Adrenal gland (tissue), 12 donors: ENCODE results near the gene INPP4B. TPM values are rescaled to one million over a fixed set of nuclear protein-coding genes. Genes with fewer than 3 reads are reported as not detected.

Experiments used
- DNase-seq, 7 donors: peaks; one replicate each; pipeline ENCODE4 v3.0.0-alpha.2; 2019 to 2020
- H3K27ac ChIP-seq, 5 donors: fragments of 200-600 bp; sonication (generic) in 4 of 5; 1 replicate in 3 of 5; 2 replicates in 2 of 5; pipeline versions ENCODE4 v1.5.1 to v1.8.0; 2016 to 2020; ENCODE audit warnings: mild to moderate bottlenecking in 1 of 5
- H3K27me3 ChIP-seq: fragments of 200-600 bp; 2 replicates; pipeline ENCODE4 v1.8.0; 2021
- H3K36me3 ChIP-seq, 2 donors: fragments of 200-600 bp; replicated peaks in 1 of 2; 1 replicate in 1 of 2; 2 replicates in 1 of 2; pipeline versions ENCODE4 v1.5.1 to v1.8.0; 2018 to 2022
- H3K4me1 ChIP-seq, 2 donors: fragments of 200-600 bp; replicated peaks in 1 of 2; 1 replicate in 1 of 2; 2 replicates in 1 of 2; pipeline versions ENCODE4 v1.5.1 to v1.8.0; 2018 to 2021
- H3K4me3 ChIP-seq, 4 donors: fragments of 200-600 bp; sonication (generic) in 3 of 4; one replicate each; pipeline ENCODE4 v1.5.1; 2016 to 2018
- H3K9me3 ChIP-seq, 3 donors: fragments of 200-600 bp; sonication (generic) in 1 of 3; replicated peaks in 1 of 3; 1 replicate in 2 of 3; 2 replicates in 1 of 3; pipeline versions ENCODE4 v1.5.1 to v1.8.0; 2016 to 2021
- CTCF ChIP-seq, 6 experiments: fragments of 450-650 bp in 4 of 6; fragments of 200-600 bp in 2 of 6; sonication (generic) in 1 of 6; IDR thresholded peaks; 1 replicate in 5 of 6; 2 replicates in 1 of 6; pipeline versions ENCODE4 v1.5.1 to v1.8.0; 2016 to 2021; ENCODE audit warnings: antibody characterized with exemption in 6 of 6, mild to moderate bottlenecking in 2 of 6, moderate library complexity in 1 of 6
- POLR2A ChIP-seq, 2 donors: fragments of 450-650 bp; IDR thresholded peaks; one replicate each; pipeline ENCODE4 v1.6.1; 2017; ENCODE audit warnings: antibody characterized with exemption in 2 of 2, mild to moderate bottlenecking in 2 of 2, moderate library complexity in 1 of 2
- WGBS, 4 donors: extraction: QIAGEN DNeasy Blood & Tissue Kit in 2 of 4; methylation state at CpG; one replicate each; pipeline versions ENCODE4 v1.1.5 to v1.1.7; 2013 to 2017; 5-methylcytosine and 5-hydroxymethylcytosine counted together
- intact Hi-C, 2 donors: fragments of 100-400 bp; cut with DNase I; formaldehyde crosslinking; loops; one replicate each; pipeline versions ENCODE4 v1.14.1 to v1.15.0; 2022 to 2023
- polyA plus RNA-seq, 3 donors: library from polyadenylated mRNA; stranded (reverse); fragments of 200-250 nt in 2 of 3; fragments of 350-450 nt in 1 of 3; fragmentation: Illumina TruSeq in 1 of 3; extraction: RNeasy Lipid Tissue Mini Kit (QIAGEN cat#74804) in 1 of 3; gene quantifications; one replicate each; pipeline ENCODE4 v1.2.3, GENCODE V29; 2013 to 2014
- total RNA-seq, 9 donors: library from RNA; depleted of rRNA in 4 of 9; stranded (reverse); fragments of >200 nt in 4 of 9; fragments of 120-200 nt in 1 of 9; fragmentation: NEBNext Ultra II Directional in 1 of 9; extraction: Animal tissue kit (Norgen Biotek cat#: 25700) in 1 of 9; gene quantifications; one replicate each; pipeline versions ENCODE4 v1.1.0 to v1.2.4, GENCODE V29; 2013 to 2023
- donor health status: healthy with polysubstance abuse.
- donor health status: Bipolar disorder and iron deficiency.
- donor health status: DM: yes; HTN: yes; CAD: no.
- donor health status: DM: no; HTN: no; CAD: no.
- donor health status: DM: no; HTN: no; CAD: no.
- donor health status: DM: yes; HTN: yes; CAD: no.

The INPP4B gene
- total and polyA plus RNA-seq, 12 donors: 2.2 to 21.6 (median 11.8) TPM

DNA sequence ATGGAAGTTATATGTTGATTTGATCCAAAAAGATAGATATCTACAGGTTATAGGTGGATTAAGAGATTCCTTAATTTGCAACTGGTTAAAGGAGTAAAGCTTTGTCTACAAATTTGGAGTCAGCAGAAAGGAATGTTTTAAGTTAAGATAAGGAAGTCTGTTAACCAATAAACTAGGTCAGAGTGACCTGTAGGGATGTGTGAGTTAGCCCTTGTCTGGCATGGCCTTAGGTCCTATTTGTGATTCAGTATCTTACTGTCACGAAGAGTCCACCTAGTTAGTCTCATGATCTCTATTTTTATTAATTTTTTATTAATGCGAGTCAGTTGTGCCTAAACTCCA is 230.8 kb downstream of the INPP4B start:
- peaks cover 0 to 3% of the 10 kb centered on the region in 2 donors for H3K4me1 ChIP-seq
- WGBS, 4 donors: 56 to 76% (median 70%) methylated on average over 2 of the region's 2 CpGs
- intact Hi-C loops: no loop called here

DNA sequence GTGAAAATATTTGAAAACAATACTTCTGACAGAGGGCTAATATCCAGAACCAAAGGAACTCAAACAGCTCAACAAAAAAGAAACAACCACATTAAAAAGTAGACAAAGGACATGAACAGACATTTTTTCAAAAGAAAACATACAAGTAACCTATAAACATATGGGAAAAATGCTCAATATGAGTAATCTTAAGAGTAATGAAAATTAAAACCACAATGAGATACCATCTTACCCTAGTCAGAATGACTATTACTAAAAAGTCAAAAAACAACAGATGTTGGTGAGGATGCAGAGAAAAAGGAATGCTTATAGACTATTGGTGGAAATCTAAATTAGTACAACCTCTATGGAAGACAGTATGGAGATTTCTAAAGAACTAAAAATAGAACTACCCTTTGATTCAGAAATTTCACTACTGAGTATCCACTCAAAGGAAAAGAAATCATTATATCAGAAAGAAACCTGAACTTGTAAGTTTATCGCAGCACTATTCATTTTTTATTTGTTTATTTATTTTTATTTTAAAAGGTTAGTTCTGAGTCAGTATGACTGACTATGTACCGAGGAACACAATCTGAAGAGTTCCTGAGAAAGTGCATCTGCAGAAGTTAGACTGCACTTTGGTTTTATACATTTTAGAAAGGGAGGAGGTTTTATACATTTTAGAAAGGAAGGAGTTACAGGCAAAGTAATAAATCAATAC is 231.3 kb downstream of the INPP4B start:
- 67 to 79% (median 76%) methylated on average over 2 of the region's 2 CpGs for WGBS, 4 donors
- Histone ChIP-seq H3K4me1 (peaks cover 0 to 3% of the 10 kb centered on the region in 2 donors), H3K27ac (no peak overlapping the region), H3K4me3 (no peak overlapping the region), H3K36me3 (no peaks in the 10 kb centered on the region), H3K27me3 (no peaks in the 10 kb centered on the region), H3K9me3 (no peaks in the 10 kb centered on the region)
- DNase-seq: no peak
- intact Hi-C loops: no loop called here
- no peak for TF ChIP-seq POLR2A (IDR thresholded peaks at IDR 0.05)
- TF ChIP-seq CTCF (IDR thresholded peaks at IDR 0.05): no peak

More for the DNA sequence above, 230.8 kb downstream of the INPP4B start:
- H3K27me3 ChIP-seq: no peaks in the 10 kb centered on the region
- DNase-seq: no peak
- H3K27ac ChIP-seq: no peak overlapping the region
- TF ChIP-seq POLR2A (IDR thresholded peaks at IDR 0.05): no peak
- H3K4me3 ChIP-seq: no peak overlapping the region
- no peaks in the 10 kb centered on the region for H3K9me3 ChIP-seq
- no peaks in the 10 kb centered on the region for H3K36me3 ChIP-seq

DNA sequence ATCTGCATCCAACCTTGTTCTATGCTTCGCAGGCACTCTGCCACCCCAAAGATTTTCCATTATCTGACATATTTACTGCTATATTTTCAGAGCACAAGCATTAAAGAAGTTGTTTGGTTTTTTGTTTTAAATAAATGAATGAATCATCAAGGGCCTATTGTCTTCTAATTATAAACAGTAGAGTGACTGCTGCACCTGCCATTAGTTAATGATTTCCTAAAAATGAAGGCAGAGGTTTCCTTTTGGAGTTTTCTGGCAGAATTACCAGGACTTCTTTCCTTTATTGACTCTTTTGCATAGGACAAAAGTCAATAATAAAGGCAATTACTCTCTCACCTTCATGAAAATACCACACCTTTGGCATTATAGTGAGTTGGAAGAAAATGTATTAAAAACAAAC is 238.1 kb downstream of the INPP4B start:
- no peak for DNase-seq
- no peak overlapping the region for H3K27ac ChIP-seq
- intact Hi-C loops: no loop called here
- peaks cover 0 to 5% (median 0%) of the 10 kb centered on the region in 3 donors for H3K9me3 ChIP-seq
- 97 to 100% (median 99%) methylated on average over 1 of the region's 1 CpG for WGBS, 4 donors
- H3K36me3 ChIP-seq: no peaks in the 10 kb centered on the region
- TF ChIP-seq CTCF (IDR thresholded peaks at IDR 0.05): no peak
- no peak for TF ChIP-seq POLR2A (IDR thresholded peaks at IDR 0.05)
- H3K27me3 ChIP-seq: no peaks in the 10 kb centered on the region
- H3K4me3 ChIP-seq: no peak overlapping the region
- H3K4me1 ChIP-seq: no peaks in the 10 kb centered on the region

- Histone ChIP-seq H3K27me3 (no peaks in the 10 kb centered on the region), H3K36me3 (no peaks in the 10 kb centered on the region), H3K4me1 (no peaks in the 10 kb centered on the region), H3K27ac (no peak overlapping the region), H3K9me3 (peaks cover 0 to 5% (median 0%) of the 10 kb centered on the region in 3 donors), H3K4me3 (no peak overlapping the region)
- no peak for DNase-seq
- 74 to 85% (median 82%) methylated on average over 1 of the region's 1 CpG for WGBS, 4 donors
- intact Hi-C loops: no loop called here
- TF ChIP-seq CTCF (IDR thresholded peaks at IDR 0.05): no peak
- no peak for TF ChIP-seq POLR2A (IDR thresholded peaks at IDR 0.05)
Measured at GRCh38 chr4:142600952-142601351, 245.1 kb downstream of the INPP4B start.

GRCh38 chr4:142598132-142598531 is 248.0 kb downstream of the INPP4B start:
- H3K9me3 ChIP-seq: peaks cover 0 to 1% (median 0%) of the 10 kb centered on the region in 3 donors
- no peaks in the 10 kb centered on the region for H3K4me1 ChIP-seq
- H3K27ac ChIP-seq: no peak overlapping the region
- no peak overlapping the region for H3K4me3 ChIP-seq
- TF ChIP-seq CTCF (IDR thresholded peaks at IDR 0.05): no peak
- H3K27me3 ChIP-seq: no peaks in the 10 kb centered on the region
- intact Hi-C loops: no loop called here
- DNase-seq: no peak
- H3K36me3 ChIP-seq: no peaks in the 10 kb centered on the region
